HG02678 (cell line): ENCODE data around the gene CFAP251.
"Not testable (repeated sequence)": the region's sequence is repeated elsewhere in the genome, so short reads cannot be mapped to it uniquely, and the experiment has no call there.

Experiments
- ATAC-seq: cut with Tn5 transposase; IDR thresholded peaks from one replicate; pipeline ENCODE4 v1.9.1; 2021; ENCODE audit warnings: mild to moderate bottlenecking, moderate library complexity; ENCODE audit not compliant: unreplicated experiment

The CFAP251 gene

DNA sequence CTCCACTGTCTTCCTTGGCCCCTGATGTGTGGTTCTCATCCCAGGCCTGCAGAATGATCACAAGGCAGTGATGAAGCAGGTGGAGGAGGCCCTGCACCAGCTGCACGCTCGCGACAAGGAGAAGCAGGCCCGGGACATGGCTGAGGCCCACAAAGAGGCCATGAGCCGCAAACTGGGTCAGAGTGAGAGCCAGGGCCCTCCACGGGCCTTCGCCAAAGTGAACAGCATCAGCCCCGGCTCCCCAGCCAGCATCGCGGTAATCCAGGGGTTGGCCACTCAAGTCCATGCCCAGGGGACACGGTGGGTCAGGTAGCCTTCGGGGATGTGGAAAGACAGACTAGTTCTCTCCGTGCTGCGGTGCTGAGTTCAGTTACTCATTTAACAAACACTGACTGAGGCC lies 18.8 kb upstream of the CFAP251 start:
- ATAC-seq: no peak

DNA sequence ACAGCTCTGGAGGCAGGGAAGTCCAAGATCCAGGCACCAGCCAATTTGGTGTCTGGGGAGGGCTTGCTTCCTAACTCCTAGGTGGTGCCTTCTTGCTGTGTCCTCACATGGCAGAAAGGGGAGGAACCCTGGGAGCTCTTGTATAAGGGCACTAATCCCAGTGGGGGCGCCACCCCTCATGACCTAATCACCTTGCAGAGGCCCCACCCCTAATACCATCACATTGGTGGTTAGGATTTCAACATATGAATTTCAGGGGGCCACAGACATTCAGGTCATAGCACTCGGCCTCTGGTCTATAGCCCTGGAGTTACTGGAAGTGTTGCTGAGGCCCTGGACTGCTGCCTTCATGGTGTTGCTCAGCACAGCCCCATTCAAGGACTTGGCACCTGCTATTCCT lies 15.2 kb upstream of the CFAP251 start:
- no peak for ATAC-seq

DNA sequence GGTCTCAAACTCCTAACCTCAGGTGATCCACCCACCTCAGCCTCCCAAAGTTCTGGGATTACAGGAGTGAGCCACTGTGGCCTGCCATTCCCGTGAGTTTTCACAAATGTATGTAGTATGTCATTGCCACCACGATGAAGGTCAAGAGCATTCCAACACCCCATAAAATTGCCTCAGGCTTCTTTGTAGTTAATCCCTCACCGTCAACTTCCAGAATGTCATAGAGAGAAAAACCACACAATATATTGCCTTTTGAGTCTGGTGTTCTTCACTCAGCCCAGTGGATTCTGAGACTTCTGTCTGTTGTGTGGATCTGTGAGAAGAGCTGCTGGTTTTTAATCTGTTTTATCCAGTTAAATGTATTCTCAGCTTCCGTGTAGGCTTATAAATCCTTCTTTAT lies 12.6 kb upstream of the CFAP251 start:
- ATAC-seq: no peak

DNA sequence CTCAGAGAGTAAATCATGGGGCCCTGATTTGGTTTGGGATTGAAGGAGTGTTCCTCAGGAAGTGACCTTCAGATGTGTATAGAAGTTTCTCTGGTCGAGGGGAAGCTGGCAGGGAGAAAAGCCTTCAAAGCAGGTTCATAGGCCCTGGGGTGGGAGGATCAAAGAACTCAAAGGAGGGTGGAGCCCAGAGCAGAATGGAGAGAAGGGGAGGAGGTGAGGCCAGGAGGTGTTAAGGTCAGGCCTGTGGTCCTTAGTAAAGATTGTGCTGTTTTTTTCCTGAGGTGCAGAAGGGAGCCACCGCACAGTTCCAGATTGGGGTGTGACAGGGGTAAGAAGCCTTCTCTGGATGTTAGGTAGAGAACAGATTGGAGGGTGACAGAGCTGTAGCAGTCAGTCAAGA lies 9.7 kb upstream of the CFAP251 start:
- no peak for ATAC-seq

DNA sequence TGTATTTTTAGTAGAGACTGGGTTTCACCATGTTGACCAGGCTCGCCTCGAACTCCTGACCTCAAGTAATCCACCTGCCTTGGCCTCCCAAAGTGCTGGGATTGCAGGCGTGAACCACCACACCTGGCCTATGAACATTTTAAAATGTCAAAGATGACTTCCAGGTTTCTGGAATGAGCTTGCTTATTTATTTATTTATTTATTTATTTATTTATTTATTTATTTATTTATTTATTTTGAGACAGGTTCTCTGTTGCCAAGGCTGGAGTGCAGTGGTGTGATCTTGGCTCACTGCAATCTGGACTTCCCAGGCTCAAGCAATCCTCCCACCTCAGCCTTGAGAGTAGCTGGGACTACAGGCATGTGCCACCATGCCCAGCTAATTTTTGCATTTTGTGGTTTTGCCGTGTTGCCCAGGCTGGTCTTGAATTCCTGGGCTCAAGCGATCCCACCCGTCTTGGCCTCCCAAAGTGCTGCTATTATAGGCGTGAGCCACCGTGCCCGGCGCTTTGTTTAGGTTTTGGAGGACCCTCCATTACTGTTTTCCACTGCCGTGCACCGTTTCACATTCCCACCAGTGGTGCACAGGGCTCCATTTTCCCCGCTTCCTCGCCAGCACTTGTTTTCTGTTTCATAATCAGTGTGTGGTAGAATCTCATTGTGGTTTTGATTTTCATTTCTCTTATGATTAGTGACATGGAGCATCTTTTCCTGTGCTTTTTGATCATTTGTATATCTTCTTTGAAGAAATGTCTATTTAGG lies 6.4 kb upstream of the CFAP251 start:
- no peak for ATAC-seq

DNA sequence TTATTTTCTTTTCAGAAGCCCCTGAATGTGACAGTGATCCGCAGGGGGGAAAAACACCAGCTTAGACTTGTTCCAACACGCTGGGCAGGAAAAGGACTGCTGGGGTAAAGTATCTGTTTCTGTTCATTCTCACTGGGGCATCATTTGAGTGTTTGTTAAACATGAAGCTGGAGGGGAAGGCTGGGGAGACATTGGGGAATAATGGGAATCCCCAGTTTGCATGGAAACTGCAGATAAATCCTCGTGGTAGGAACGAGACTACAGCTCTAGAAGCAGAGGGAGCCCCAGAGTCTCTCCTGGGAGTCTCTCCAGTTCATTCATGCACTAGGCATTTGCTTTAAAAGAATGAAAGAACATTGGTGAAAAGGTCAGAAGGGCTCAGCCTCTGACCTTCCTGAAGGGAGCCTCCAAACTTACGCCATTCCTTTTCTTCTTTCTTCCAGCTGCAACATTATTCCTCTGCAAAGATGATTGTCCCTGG lies 2.5 kb upstream of the CFAP251 start:
- no peak for ATAC-seq

DNA sequence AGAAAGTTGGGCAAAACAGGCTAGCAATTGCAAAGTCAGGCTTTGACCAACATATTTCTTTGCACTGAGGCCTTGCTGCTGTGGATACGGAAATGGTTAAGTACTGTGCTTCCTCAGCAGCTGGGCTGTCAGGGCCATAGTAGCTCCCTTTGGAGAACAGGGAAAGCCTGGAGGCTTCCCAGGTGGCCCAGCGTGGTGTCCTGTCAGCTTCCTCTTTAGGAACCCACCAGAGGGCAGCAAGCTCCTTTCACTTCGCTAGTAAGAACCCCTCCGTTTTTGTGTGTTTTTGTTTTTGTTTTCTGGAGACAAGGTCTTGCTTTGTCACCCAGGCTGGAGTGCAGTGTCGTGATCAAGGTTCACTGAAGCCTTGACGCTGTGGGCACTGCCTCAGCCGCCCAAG lies 1.7 kb upstream of the CFAP251 start:
- ATAC-seq: no peak

DNA sequence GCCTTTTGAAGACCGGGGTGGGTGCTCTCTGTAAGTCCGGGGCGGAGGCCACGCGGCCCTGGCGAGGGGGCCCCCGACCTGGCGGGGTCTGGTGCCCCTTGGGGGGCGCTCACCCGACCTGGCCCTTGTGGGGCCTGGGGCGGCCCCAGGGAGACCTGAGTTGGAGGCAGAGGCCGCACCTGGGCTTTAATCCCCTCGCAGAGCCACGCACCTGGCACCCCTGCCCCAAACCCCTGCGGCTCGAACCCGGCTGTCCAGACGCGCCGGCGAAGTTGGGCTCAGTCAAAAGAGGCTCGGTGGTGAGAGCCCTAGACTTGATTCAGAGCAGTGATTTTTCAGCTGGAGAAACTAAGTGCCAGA lies 267 bp downstream of the CFAP251 start:
- no peak for ATAC-seq

DNA sequence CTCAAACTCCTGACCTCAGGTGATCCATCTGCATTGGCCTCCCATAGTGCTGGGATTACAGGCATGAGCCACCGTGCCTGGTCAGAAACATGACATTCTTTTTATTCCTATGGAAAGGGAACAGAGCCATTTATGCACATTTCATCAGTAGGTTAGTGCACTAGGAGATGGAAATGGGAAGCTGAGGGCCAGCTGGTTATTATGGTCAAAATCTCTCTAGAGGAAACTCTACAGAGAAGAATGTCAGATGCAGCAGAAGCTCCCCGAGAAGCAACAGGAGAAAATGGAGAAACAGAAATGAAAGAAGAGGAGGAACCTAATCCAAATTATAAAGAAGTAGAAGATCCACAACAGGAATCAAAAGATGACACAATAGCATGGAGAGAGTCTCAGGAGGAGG lies 2.7 kb downstream of the CFAP251 start:
- ATAC-seq: no peak

DNA sequence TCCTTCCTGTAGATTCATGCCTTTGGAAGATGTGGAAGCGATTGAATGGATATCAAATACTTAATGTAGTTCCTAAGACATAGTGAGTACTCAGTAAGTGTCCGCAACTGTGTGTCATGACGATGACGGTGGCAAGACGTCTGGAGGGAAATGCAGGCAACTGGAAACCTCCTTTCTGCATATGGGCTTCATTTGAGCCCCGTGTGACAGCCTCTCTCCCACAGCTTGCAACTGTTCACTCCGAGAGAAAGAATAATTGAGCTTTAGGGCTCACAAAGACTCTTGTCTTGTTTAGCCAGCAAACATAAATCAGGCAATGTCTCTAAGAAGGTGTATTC lies 6.9 kb downstream of the CFAP251 start:
- no peak for ATAC-seq

DNA sequence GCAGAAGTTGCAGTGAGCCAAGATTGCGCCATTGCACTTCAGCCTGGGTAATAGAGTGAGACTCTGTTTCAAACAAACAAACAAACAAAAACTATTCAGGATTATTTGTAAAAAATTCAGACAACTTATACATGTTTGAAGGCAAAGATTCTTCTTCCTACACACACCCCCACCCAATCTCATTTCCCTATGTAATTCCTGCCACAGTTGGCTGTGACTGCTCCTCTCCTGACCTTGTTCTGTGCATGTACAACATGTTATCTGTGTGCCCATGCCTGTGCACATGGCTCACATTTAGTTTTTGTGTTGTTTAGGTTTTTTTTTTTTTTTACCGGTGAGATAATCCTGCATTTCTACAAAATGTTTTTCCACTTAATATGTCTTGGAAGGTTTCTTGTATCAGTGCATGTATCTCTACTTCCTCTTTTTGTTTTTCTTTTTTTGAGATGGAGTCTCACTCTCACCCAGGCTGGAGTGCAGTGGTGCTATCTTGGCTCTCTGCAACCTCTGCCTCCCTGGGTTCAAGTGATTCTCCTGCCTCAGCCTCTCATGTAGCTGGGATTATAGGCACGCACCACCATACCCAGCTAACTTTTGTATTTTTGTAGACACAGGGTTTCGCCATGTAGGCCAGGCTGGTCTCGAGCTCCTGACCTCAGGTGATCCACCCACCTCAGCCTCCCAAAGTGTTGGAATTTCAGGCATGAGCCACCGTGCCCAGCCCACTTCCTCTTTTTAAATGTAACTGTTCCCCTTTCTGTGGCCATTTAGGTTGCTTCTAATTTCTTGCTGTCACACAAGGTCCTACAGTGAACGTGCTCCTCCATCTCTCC lies 8.7 kb downstream of the CFAP251 start:
- ATAC-seq: no peak

DNA sequence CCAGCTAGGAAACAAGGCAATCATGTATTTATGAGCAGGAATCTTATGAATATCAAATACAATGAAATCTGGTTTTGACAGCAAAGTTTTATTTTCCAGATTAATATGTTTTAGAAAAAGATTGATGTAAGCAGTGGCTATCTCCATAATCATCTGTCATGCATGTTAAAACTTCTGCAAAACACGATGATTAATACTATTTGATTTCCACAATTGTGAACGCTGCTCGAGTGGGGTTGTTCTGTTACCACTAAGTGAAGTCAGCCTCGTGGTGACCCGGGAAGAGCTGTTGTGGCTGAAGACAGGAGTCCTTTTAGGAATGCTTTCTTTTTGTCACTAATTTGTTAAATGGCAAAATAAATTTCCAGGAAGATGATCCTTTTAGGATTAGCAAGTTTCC lies 9.4 kb downstream of the CFAP251 start:
- no peak for ATAC-seq

DNA sequence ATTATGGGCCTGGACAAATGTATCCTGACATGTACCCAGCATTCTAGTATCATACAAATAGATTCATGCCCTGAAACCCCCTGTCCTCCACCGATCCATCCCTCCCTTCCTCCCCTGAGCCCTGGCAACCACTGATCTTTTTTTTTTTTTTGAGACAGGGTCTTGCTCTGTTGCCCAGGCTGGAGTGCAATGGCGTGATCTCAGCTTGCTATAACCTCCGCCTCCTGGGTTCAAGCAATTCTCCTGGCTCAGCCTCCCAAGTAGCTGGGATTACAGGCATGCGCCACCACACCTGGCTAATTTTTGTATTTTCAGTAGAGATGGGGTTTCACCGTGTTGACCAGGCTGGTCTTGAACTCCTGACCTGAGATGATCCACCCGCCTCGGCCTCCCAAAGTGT lies 11.2 kb downstream of the CFAP251 start:
- not testable (repeated sequence) for ATAC-seq

DNA sequence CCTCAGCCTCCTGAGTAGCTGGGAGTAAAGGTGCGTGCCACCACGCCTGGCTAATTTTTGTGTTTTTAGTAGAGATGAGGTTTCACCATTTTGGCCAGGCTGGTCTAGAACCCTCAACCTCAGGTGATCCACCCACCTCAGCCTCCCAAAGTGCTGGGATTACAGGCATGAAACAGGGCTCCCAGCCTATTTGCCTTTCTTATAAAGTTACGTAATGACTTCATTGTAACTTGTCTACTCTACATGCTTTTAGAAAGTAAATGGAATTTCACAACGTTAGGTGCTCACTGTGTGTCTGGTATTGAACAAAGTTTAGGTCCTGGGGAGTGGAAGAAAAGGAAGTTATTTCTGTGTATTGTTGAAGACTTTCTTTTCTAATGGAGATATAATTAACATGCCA lies 12.5 kb downstream of the CFAP251 start:
- ATAC-seq: no peak

DNA sequence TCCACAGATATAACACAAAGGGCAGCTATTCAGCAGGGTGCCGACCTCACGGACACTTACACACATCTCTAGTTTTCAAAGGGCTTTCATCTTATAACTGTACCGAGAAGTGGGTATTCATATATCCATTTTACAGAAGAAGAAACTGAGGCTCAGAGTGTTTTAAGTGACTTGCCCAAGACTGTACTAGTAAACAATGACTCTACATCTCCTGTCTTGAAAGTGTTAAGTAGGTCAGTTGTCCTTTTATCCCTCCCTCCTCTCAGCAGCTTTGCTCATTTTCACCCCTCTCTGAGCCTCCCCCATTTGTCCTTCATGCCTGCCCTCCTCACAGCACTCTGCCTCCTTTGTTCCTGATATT lies 13.8 kb downstream of the CFAP251 start:
- ATAC-seq: no peak

DNA sequence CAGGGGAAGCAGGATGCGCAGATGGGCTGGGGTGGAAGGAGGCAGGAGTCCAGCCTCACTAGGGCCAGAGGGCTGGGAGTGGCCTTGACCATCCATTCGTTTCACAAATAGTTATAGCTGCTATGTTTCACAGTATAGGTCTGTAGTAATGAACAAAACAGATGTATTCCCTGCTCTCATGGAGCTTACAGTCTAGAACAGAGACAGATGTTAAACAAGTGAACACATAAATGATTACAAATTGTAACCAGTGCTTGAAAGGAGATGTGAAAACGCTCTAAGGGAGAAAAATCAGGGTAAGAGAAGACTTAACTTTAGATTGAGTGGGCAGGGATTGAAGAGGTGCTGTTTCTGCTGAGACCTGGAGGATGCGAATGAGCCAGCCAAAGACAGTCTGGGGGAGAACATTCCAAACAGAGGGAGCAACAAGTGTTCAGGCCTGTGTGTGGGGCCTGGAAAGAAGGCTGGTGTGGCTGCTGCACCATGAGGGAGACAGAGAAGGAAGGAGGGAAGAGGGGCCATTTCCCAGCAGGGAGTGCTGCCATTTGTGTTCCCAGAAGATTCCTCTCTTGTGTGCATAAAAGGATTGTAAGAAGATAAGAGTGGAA lies 14.6 kb downstream of the CFAP251 start:
- no peak for ATAC-seq

DNA sequence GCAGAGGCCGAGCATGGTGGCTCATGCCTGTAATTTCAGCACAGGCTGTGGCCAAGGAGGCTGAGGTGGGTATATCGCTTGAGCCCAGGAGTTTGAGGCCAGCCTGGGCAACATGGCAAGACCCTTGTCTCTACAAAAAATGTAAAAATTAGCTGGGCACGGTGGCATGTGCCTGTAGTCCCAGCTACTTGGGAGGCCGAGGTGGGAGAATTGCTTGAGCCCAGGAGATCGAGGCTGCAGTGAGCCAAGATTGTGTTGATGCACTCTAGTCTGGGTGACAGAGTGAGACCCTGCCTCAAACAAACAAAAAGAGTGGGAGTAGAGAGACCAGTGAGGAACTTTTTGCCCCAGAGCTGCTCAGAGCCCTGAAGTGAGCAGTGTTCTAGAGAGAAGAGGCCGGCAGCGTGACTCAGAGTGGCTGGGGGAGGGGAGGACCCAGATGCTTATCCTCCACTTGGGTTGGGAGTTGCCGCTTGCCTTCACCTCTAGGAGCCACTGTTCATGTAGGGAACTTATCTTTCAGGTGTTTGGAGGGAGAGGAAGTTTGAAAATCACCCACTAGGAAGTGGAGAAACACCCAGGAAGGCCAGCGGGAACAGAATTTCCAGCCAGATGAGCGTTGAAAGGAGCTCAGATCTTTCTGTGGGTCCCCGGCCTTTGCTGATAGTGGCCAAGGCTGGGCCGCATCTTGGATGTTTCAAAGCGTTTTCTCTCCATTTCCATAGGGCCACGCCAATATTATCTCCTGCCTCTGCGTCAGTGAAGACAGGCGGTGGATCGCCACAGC lies 15.3 kb downstream of the CFAP251 start:
- no peak for ATAC-seq

DNA sequence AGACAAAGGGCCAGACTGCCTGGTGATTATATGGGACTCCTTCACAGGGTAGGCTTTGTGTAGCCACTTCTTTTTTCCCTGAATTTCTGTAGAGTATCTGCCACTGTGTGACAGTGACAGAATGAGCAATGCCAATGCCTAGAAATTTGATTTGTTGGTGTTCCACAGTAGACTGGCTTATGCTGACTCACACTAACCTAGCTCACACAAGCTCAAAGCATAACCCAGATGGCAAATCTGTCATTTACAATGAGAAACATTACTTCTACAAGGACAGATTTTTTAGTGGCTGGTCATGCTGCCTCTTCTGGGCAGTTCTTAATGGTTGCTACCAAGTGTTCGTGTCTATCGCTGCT lies 15.9 kb downstream of the CFAP251 start:
- ATAC-seq: no peak

DNA sequence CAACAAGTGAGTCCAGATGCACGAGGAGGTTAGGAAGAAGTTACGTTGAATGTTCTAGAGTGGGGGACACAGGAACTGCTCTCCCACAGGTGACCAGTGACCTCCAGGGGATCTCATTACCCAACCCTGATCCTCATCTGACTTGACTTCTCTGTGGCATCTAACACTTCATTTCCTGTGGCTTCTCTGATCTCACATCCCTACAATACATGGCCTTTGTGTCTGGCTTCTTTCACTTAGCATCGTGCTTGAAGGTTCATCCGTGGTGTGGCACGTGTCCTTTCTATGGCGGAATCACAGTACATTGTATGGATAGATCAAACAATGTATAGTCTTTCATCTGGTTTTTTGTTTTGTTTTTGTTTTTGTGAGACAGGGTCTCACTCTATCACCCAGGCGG lies 19.3 kb downstream of the CFAP251 start:
- ATAC-seq: no peak

DNA sequence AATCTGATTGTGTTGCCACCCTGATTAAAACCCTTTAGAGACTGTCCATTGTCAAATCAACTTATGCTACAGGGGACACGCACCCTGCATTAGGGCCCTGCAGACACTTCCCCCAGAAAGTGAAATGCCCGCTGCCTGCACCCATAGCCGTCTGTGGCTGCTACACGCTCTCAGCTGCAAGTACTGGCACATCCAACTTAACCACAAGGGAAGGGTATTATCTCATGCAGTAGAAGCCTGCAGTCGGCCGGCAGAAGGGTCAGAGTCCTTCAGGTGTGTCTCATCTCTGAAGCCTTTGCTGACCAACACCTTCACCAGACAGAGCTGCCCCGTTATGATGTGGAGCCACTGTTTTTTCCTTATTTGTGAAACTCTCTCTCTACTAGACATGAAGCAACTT lies 20.8 kb downstream of the CFAP251 start:
- ATAC-seq: no peak

DNA sequence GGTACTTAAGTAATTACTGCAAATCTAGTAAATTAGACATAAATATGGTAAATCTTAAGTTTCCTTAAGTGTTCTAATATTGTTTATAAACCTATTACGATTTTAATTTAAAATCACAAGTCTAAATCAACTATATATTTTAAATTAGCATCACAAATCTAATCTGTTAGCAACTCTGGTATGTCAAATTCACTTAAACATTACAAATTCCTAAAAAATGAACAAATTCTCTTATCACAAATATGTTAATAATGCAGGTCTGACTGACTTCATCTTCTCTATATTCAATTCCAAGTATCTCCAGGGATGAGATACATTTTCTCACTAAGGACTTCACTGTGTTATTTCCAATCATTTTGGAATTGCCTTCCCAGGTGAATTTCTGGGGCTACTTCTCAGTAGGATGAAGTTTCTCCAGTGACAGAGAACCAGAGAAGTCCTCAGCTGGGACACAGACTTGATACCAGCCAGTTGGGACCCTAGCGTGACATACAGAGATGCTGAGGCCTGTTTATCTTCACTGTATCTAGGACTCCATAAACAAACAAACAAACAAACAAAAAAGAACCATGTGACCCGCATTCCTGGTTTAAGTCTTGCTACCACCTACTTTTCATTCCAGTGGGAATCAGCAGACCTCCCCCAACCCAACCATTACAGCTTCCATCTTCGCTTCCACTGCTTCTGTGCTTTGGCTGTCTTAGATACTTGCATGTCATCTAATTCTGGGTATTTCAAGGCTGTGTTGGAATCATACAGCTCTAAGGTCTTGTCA lies 21.8 kb downstream of the CFAP251 start:
- no peak for ATAC-seq
